ENCODE measurements around the gene EIF5AL1.
"Not testable (repeated sequence)": the region's sequence is repeated elsewhere in the genome, so short reads cannot be mapped to it uniquely, and the experiment has no call there.

Gene EIF5AL1

DNA sequence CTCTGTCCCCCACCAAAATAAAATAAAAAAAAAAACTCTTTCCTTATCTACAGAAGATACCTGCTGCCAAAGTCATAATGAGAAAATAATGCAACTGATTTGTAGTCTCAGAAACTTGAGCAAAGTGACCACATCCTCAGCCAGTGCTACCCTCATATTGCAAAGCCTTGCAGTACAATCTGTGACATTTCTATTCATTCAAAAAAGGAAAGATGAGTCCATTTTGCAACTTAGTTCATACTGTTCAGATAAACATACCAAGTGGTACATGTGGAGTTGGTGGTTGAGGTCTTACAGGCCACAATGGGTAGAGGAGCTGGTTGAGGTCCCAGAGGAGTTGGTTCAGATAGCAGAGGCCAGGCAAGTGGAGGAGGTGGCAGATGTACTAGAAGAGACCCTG, 6.5 kb upstream of the EIF5AL1 start:
- ChIA-PET POLR2A (no interaction called here), CTCF (interaction anchor here (1.0 to 1.4 kb wide), 3 partner anchors 16 to 132 kb away, joined by 3 to 7 read pairs (median 3); no protein-coding TSS in a partner anchor)
- no peak overlapping the region for H3K4me3 ChIP-seq (ENCODE audit: low read depth, low read length)
- TF ChIP-seq, protein P1, sequence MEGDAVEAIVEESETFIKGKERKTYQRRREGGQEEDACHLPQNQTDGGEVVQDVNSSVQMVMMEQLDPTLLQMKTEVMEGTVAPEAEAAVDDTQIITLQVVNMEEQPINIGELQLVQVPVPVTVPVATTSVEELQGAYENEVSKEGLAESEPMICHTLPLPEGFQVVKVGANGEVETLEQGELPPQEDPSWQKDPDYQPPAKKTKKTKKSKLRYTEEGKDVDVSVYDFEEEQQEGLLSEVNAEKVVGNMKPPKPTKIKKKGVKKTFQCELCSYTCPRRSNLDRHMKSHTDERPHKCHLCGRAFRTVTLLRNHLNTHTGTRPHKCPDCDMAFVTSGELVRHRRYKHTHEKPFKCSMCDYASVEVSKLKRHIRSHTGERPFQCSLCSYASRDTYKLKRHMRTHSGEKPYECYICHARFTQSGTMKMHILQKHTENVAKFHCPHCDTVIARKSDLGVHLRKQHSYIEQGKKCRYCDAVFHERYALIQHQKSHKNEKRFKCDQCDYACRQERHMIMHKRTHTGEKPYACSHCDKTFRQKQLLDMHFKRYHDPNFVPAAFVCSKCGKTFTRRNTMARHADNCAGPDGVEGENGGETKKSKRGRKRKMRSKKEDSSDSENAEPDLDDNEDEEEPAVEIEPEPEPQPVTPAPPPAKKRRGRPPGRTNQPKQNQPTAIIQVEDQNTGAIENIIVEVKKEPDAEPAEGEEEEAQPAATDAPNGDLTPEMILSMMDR (IDR thresholded peaks at IDR 0.05; ENCODE audit: insufficient read depth, low read length, missing control alignments): no peak
- DNase-seq (ENCODE audit: low read depth, low spot score): no peak

DNA sequence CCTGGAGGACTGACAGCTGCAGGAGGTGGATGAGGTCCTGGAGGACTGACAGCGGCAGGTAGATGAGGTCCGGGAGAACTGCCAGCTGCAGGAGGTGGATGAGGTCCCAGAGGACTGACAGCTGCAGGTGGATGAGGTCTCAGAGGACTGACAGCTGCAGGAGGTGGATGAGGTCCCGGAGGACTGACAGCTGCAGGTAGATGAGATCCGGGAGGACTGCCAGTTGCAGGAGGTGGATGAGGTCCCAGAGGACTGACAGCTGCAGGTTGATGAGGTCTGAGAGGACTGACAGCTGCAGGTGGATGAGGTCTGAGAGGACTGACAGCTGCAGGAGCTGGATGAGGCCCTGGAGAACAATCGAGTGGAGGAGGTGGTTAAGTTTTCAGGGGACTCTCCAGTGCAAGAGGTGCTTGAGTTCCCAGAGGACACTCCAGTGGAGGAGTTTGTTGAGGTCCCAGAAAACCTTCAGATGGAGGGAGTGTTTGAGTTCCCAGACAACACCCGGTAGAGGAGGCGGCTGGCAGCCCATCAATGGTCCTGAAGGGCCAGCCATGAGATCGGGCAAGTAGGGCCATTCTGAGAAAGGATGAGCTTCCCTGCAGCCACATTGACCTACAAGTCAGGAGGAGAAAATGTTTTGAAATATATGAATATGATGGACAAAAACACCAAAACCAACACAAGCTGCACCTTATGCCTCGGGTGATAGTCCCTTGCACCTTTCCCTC, 4.7 kb upstream of the EIF5AL1 start:
- POLR2A ChIA-PET: no interaction called here
- no peak for DNase-seq (ENCODE audit: low read depth, low spot score)
- CTCF ChIA-PET: interaction anchor here (0.8 to 1.2 kb wide), 3 partner anchors 133 to 1459 kb away, joined by 3 to 4 read pairs (median 3); no protein-coding TSS in a partner anchor

DNA sequence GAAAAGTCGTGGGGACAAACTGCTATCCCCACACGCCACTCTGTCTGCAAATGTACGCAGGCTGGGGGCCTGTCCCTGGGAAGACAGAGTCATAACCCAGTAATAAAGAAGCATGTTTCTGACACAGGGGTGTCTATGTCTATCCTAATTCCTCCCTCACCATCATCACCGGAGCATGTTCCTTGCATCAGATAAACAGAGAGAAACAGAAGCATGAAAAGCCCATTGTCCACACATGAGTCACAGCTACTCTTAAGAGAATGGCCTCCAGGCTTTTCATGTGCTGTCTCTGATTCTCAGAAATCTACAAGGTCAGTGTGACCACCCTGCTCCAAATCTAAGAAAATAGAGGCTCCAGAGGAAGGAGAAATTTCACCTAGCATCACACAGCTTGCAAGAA, 4.1 kb upstream of the EIF5AL1 start:
- not testable (repeated sequence) for DNase-seq (ENCODE audit: low read depth, low spot score)

More for the DNA sequence above, 4.7 kb upstream of the EIF5AL1 start:
- H3K4me3 ChIP-seq (ENCODE audit: low read depth, low read length): no peak overlapping the region
- TF ChIP-seq, protein P1 (IDR thresholded peaks at IDR 0.05; ENCODE audit: insufficient read depth, low read length, missing control alignments): no peak

DNA sequence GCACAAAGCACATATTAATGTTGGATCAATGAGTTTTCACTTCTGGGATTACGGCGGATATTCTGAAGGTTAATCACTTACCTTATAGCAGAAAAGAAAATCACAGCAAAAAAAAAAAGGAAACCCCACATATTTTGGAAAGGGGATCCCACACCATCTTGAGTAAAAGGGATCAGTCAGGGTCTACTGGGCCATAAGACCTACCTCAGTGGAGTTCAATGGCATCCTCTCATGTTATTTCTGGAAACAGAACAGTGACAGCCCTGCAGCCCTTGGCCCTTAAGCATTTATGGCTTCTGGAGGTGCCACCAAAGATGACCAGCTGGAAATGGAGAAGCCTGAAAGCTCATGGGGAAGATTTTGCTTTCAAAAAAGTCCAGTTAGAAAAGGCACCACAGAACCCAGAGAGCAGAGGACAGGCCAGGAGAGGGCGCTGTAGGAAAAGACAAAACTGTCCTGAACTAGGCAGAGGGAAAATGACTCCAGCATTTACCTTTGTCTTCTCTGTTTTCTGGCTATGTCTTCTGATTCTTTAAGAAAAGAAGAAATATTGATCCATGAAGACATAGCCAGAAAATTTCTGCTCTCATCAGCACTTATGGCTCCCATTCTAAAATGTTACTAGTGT, 2.9 kb upstream of the EIF5AL1 start:
- POLR2A ChIA-PET; H3K4me3 ChIP-seq (ENCODE audit: low read depth, low read length); CTCF ChIA-PET: not testable (repeated sequence)

More for the DNA sequence above, 4.1 kb upstream of the EIF5AL1 start:
- CTCF ChIA-PET: interaction anchor here (0.8 kb wide), 1 partner anchor 134 kb away, joined by 3 read pairs; no protein-coding TSS in a partner anchor
- POLR2A ChIA-PET; H3K4me3 ChIP-seq (ENCODE audit: low read depth, low read length): not testable (repeated sequence)

DNA sequence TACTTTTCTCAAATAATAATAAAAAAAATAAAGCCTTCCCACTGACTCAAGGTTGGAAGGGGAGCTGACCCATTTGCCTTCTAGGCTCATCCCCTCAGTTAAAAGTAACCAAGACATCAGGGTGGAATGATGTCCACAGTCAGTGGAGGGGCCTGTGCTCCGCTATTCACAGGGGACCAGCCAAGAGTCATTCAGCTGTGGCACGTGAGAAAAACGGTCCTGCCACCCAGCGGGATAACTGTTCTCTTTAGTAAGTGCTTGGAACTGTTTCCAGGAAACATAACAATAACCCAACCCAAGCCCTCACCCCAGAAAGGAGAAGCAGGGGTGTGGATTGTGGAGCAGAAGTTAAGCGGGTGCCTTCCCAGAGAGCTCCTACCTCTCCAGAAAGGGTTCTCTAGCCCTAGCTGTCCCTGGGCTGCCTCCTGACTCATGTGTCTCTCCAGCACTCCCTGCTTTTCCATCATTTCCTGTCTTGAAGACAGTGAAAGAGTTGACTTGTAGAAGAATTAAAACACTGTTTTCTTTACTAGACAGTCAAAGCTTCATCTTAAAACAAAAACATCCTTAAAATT, 2.3 kb upstream of the EIF5AL1 start:
- H3K4me3 ChIP-seq (ENCODE audit: low read depth, low read length); DNase-seq (ENCODE audit: low read depth, low spot score); POLR2A ChIA-PET; CTCF ChIA-PET: not testable (repeated sequence)

More for the DNA sequence above, 2.9 kb upstream of the EIF5AL1 start:
- DNase-seq (ENCODE audit: low read depth, low spot score): not testable (repeated sequence)

DNA sequence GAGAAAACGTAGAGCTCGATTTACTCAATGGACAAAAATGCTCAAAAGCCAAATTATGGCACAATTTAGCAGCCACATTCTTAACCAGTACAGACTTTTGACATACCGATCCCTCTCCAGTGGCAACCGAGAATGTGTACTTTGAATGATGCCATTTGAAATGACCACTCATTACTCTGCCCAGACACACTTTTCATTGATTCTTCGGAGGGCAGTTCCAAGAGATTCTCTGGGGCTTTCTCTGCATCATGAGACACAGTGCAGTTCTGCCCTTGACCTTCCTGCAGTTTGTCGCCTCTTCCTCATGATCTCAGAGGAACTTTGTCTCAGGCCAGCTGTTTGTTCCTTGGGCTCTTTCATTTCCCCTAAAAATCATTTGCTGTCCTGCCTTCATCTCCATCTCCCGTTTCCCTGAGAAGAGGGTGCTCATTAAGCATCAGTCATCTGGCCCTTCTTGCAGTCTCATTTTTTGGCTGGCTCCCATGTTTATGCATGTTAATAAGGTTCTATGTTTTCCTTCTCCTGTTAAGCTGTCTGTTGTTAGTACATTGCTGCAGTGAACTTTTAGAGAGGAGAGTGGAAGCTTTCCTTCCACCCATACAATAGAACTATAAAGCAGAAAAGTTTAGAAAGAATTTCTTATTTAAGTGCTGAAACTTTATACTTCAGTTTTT, 4.3 kb downstream of the EIF5AL1 start:
- POLR2A ChIA-PET, CTCF ChIA-PET: not testable (repeated sequence)

DNA sequence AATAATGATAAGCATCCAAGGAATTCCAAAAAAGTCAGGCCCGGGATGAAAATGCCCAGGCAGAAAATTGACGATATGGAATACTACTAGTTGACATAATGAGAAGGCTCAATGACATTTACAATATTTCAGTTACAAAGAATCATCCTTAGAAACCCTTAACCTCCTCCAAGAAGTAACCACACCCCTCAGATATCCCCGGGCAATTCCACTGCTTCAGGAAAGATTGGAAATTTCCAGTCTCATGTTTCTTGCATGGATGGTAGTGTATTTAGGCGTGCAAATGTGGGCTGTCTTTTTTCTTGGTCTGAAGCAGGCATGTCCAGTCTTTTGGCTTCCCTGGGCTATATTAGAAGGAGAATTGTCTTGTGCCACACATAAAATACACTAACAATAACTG, 5.2 kb downstream of the EIF5AL1 start:
- POLR2A ChIA-PET; CTCF ChIA-PET; DNase-seq (ENCODE audit: low read depth, low spot score); H3K4me3 ChIP-seq (ENCODE audit: low read depth, low read length): not testable (repeated sequence)

More for the DNA sequence above, 4.3 kb downstream of the EIF5AL1 start:
- not testable (repeated sequence) for H3K4me3 ChIP-seq (ENCODE audit: low read depth, low read length); DNase-seq (ENCODE audit: low read depth, low spot score)

DNA sequence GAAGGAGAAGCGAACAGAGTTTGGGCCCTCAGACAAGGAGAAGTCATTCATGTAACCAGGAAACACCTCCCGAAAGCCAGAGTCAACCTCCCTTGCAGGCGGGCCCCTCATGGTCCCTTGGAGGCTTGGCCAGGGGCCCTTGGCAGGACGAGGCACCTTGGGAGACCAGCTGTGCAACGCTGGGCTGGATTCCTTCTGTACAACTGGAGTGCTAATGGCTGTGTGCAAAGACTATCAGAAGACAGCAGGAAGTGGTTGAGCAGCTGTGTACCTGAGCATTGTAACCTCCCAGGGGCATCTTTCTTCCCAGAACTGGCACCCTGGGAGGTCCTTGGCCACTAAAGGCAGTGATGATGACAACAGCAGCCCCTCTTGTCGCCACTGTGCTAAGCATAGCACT, 9.4 kb downstream of the EIF5AL1 start:
- DNase-seq (ENCODE audit: low read depth, low spot score); CTCF ChIA-PET: not testable (repeated sequence)

DNA sequence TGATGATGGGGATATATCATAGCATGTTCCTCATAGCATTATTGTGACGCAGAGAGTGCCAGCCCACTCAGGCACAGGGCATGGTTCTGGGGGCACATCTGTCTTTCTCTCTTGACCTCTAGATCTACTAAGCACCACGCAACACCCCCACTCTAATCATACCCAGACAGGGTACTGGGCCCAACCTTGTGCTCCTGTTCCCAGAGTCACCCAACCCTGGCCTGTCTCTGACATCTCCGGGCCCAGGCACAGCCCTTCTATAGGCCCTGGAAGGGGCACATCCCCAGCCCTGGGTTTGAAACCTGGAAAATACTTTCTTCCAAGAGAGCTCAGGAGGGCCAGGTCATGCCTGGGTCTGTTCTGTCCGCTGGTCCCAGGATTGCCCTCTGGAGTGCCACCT, 10.1 kb downstream of the EIF5AL1 start:
- DNase-seq (ENCODE audit: low read depth, low spot score); H3K4me3 ChIP-seq (ENCODE audit: low read depth, low read length); POLR2A ChIA-PET; CTCF ChIA-PET: not testable (repeated sequence)

More for the DNA sequence above, 9.4 kb downstream of the EIF5AL1 start:
- POLR2A ChIA-PET; H3K4me3 ChIP-seq (ENCODE audit: low read depth, low read length): not testable (repeated sequence)

DNA sequence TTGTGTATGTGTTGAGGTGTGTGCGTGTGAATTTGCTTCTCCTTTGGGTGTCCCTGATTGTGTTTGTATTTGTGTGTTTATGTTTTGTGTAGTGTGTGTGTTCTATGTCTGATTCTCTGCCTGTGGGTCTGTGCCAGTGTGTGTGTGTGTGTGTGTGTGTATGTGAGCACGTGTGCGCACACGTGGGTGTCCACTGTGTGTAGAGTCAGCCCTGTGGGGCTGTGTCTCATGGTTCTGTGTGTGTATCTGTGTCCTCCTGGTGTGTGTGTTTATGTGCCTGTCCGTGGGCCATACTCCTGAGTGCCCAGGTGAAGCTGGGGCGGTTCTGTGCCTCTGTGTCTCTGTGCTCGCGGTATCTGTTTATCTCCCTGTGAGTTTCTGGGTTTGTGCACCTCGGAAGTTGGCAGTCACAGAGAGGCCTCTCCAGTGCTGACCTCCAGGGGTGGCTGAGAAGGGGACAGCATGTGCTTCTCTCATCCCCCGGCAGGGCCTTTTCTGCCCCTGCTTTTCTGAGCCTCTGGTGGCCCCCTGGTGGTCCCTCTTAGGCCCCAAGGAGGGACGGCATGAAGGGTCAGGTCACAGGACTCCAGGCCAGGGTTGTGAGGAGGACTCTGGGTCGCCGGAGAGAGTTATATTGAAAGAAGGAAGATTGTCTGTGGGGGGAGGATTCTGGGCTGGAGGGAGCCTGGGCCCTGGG, 11.0 kb downstream of the EIF5AL1 start:
- DNase-seq (ENCODE audit: low read depth, low spot score); H3K4me3 ChIP-seq (ENCODE audit: low read depth, low read length); CTCF ChIA-PET; POLR2A ChIA-PET: not testable (repeated sequence)

DNA sequence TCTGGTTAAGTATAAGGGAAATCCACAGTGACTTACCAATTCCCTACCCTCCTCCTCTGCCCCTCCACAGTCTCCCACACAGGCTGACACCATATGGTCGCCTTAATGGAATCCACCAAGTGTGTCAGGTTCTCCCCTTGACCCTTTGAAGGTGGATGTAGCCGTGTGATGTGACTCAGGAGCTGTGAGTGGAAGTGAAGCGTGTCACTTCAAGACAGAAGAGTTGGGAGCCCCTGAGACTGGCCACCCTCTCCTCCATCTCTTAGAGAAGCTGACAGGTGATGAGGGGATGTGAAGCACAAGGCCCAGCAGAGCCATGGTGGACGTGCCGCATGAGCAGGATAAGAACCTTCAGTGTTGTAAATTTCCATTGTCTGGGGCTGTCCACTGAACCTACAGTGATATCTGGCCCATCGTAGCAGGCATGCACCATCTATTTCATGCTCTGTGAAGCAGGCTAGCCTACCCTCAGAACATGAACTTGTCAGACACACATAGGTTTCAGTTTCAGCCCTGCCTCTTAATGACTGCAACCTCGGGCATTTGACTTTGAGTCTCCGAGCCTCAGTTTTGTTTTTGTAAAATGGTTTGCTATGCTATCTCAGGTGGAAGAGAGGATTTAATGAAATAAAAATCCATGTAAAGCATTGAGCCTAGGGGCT, 12.8 kb downstream of the EIF5AL1 start:
- DNase-seq (ENCODE audit: low read depth, low spot score); H3K4me3 ChIP-seq (ENCODE audit: low read depth, low read length); CTCF ChIA-PET; POLR2A ChIA-PET: not testable (repeated sequence)

DNA sequence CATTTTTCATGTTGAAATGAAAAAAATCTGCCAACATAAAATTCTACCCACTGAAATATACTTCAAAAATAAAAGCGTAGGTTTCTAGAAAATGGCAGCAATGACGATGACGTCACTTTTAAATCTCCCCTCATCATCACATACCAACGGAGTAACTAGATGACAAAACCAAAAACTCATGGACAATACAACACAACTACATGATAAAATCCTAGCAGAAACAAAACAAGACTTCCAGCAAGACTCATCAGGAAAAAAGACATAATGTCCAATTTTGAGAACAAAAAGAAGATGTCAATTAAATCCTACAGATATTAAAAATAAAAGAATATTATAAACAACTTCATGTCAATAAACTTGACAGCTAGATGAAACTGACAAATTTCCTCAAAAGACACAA, 15.9 kb downstream of the EIF5AL1 start:
- CTCF ChIA-PET; POLR2A ChIA-PET; H3K4me3 ChIP-seq (ENCODE audit: low read depth, low read length); DNase-seq (ENCODE audit: low read depth, low spot score): not testable (repeated sequence)

Data from AG04449 (cell line).